GM23248 (cell line): ENCODE results near the gene ITGB2.

Experiments
- EZH2 ChIP-seq: fragments of 200-600 bp; sonication (generic); IDR thresholded peaks from 2 replicates; pipeline ENCODE4 v1.6.1; 2018; ENCODE audit warnings: antibody characterized with exemption, mild to moderate bottlenecking; ENCODE audit not compliant: insufficient read depth, poor library complexity, severe bottlenecking
- EZH2phosphoT487 ChIP-seq: fragments of 200-600 bp; sonication (generic); IDR thresholded peaks from 2 replicates; pipeline ENCODE4 v1.6.1; 2018; ENCODE audit warnings: antibody characterized with exemption, moderate library complexity, mild to moderate bottlenecking, low read depth; ENCODE audit not compliant: insufficient read depth

DNA sequence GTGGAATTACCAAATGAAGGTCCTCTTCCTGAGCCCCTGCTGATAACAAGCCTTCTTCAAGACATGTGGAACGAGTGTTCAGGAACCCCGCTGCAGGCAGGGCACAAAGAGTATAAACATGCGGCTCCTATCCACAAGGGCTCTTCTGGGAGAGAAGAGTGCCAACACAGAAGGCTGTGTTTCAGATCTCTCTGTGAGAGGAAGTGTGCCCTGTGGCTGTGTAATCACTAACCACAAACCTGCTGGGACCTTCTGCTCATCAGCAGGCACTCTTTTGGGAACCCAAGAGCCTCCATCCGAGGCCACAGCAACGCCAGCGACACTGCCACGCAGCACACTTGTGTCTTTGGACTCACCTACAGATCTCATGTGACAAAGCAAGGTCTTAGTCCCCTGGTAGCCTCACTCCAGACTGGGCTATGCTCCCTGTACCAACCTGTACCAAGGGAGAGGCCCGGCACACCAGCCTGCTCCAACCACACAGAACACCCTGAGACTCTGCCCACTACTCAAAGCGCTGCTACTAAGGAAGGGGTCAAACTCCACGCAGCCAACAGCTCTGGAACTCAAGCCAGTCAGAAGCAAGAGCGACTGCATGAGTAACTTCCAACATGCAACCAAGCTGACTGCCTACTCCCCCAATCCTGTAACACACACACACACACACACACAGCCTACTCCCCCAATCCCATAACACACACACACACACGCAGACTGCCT is 55.0 kb downstream of the ITGB2 start:
- TF ChIP-seq EZH2 (no peak), EZH2phosphoT487 (no peak)
